DND-41 (cell line): Measurements from ENCODE around the gene SENP2.

Experiments used
- CTCF ChIP-seq: IDR thresholded peaks from 2 replicates; pipeline ENCODE4 v1.5.1; 2012; ENCODE audit warnings: borderline replicate concordance, low read length, moderate library complexity, mild to moderate bottlenecking; ENCODE audit not compliant: poor library complexity, severe bottlenecking; ENCODE audit errors: extremely low read depth
- EZH2 ChIP-seq: IDR thresholded peaks from 3 replicates; pipeline ENCODE4 v1.6.1; 2012; ENCODE audit warnings: borderline replicate concordance, low read depth, mild to moderate bottlenecking, moderate library complexity, low read length, inconsistent platforms; ENCODE audit not compliant: severe bottlenecking

GRCh38 chr3:185595526-185595925 is 9.4 kb downstream of the SENP2 start:
- TF ChIP-seq CTCF (no peak), EZH2 (no peak)
